AG08395 (cell line): ENCODE results near the gene NPRL2.

Experiments
- DNase-seq: peaks from one replicate; pipeline ENCODE4 v3.0.0; 2012; ENCODE audit warnings: mixed read lengths, low spot score

The NPRL2 gene

DNA sequence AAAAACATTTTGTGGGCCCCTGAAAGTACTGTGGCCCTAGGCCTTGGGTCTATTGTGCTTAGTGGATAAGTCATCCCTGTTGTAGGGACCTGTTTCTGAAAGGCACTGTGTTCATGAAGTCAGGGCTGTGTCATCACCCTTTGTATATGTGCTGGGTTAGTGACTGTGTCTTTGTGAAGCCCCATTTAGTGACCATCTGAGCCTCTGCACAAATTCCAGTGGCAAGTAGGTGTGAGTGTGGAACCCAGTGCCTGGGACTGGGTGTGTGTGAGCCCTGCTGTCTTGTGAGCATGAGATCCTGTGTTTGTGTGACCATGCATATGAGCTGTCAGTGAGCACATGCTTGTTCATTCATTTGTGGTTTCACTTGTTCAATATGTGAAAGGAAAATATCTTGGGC lies 46.0 kb downstream of the NPRL2 start:
- DNase-seq = no peak

DNA sequence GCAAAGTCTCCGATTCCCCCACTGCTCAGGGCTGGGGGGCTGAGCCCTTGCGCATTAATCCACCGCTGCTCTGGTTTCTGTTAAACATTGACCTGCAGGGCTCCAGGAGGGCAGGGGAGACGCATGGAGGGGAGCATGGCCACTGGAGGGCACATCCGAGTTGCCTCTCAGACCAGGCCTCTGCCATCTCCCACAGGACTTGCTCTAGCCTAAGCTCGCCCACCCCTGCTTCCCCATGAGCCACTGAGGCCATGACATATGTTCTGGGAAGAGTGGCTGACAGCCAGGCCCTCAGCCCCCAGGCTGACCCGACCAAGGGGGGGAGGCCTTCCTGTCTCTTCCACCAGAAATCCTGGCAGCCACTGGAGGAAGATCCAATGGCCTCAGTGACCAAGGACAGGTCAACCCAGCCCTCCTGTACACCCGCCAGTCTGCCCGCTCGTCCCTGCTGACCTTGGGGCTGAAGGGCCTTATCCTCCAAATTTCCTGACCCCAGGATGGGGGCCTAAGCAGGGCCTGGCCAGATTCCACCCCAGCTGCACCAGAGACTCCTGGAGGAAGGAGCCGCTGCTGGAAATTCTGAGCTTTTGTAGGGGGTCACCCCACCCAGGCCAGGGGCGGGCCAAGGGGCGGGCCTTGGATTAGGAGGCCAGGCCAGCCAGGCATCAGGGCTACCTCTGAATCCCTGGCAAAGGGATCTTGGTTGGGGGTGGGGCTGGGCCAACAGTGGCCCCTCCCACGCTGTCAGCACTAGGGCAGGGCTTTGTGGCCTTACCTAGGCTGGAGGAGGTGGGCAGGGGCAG lies 47.4 kb downstream of the NPRL2 start, which contains the start of gene HYAL1:
HYAL1 (minus strand) TSS at position 562 of the 803 bp plus-strand sequence. CDS start 618 bp downstream, outside the sequence.
- no peak for DNase-seq

DNA sequence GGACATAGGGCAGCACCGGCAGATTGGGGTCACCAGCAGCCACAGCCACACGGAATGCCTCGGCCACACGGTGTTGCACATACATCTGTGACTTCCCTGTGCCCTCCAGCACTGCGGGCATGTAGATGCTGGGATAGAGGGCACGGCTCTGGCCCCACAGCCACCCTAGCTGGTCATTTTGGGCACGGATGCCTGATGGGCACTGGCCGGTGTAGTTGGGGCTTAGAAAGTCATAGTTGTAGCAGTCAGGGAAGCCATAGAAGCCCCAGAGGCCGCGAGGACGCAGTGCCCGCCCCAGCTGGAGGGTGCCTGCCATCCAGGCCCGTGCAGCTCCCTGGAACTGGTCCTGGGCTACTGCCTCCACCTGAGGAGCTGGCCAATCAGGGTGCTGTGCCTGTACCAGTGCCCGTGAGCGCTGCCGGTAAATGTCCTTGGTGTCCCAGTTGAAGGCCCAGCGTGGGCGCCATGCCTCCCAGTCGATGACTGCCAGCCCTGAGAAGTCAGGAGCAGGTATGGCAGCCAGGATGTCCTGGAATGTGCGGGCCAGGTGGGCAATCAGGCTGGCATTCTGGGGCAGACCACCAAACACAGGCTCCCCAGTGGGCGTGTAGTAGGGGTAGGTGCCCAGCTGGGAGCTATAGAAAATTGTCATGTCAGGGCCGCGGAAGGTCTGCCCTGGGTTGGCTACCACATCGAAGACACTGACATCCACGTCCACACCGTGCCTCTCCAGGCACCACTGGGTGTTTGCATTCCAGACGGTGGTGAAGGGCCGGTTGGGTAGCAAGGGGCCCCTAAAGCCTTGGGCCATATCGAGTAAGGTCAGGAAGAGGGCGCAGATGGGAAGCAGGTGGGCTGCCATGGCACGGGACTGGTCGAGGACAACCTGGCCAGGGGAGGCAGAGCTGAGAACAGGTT lies 48.2 kb downstream of the NPRL2 start:
- DNase-seq = no peak

GRCh38 chr3:50300681-50301254 lies 49.8 kb downstream of the NPRL2 start:
- no peak for DNase-seq

GRCh38 chr3:50299929-50300680 lies 50.5 kb downstream of the NPRL2 start:
- DNase-seq = peak; percentile 32

DNA sequence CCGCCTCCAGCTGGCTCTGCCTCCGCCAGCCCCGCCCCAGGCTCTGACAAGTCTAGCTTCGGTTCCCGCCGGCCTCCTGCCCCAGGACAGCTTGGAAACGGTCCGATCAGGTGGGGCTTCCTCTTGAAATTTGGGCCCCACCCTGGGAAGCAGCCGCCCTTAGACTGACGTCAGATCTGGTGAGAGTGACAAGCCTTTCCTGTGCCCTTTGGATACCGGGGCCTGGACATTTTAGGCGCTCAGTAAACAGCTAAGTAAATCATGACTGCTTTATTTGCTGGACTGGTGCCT lies 51.0 kb downstream of the NPRL2 start:
- DNase-seq = no peak

DNA sequence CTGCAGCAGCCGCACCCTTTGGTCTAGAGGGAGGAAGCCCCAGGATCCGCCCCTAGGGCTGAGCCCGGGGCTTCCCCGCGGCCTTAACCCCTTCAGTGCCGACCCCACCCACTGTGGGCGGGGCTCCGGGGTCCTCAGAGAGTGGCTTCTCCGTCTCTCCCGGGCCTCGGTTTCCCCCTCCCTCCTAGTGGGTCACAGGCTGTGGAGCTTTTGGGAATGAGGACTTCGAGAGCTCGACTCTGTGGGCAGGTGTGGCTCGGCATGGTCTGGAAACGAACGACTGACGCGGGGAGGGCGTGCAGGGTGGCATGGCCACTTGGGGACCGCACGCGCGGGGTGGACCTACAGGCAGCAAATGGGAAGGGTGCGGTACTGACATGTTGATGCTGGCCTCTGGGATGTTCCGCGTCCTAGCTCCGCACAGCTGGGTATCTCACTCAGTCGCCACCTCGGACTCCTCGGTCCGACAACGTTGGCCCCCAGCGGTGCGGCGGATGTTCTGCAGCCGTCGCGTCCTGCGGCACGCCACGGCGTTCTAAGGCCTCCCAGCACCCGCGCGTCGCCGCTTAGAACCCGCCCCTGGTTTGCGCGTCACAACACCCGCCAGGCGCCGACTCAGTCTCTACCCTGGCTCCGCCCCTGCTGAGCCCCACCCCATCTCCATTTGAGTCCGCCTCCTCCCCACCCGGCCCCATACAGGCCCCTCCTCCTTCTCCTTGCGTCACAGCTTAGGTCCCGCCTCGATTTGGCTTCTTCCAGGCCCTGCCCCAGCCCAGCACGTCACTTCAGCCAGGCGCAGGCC lies 51.5 kb downstream of the NPRL2 start, which contains the start of the genes HYAL3 and NAA80:
HYAL3 (minus strand) TSS at position 570 of the 802 bp plus-strand sequence. CDS start 3,803 bp downstream, outside the sequence.
NAA80 (minus strand) TSS at position 570 of the 802 bp plus-strand sequence. CDS start 1,942 bp downstream, outside the sequence.
- DNase-seq = peak; percentile 100

- no peak for DNase-seq
Measured at GRCh38 chr3:50297896-50298725, 52.5 kb downstream of the NPRL2 start.

- no peak for DNase-seq
Measured at GRCh38 chr3:50297384-50297775, 53.2 kb downstream of the NPRL2 start.
